Measurements from ENCODE around the gene COL18A1. TPM values are rescaled to one million over a fixed set of nuclear protein-coding genes. Genes with fewer than 3 reads are reported as not detected.
A peak's percentile ranks its signal among the peaks of the same experiment; 100 is the strongest.

Gene COL18A1
- total RNA-seq, 1 donor from 2014 or later: 51.6 TPM

DNA sequence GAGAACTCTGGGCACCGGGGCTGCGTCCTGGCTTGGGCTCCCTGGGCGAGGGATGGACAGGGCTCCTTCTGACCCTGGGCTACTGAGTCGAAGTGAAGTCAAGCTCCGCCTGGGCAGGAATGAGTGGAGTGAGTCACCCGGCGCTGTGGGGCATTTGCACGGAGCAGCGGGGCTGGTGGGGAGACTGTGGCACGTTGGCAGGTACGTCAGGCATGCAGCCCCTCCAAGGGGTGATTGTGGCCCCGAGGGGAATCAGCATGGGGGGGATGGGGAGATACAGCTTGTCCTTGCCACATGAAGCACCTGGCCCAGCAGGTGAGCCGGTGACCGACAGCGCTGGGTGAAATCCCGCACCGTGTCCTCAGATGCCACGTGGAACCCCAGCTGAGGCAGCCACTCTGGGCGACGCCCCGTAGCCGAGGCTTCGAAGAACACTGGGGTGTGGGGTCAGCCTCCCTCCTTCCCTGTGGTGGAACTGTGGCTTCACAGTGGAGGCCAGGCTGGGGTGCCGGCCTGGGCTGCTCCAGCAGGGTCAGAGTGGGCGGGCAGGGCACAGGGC is 62.3 kb downstream of the COL18A1 start:
- intact Hi-C loops (cut with DNase I): no loop called here
- DNase-seq (ENCODE audit: missing footprints): peak; percentile 60
- no peak for ATAC-seq

DNA sequence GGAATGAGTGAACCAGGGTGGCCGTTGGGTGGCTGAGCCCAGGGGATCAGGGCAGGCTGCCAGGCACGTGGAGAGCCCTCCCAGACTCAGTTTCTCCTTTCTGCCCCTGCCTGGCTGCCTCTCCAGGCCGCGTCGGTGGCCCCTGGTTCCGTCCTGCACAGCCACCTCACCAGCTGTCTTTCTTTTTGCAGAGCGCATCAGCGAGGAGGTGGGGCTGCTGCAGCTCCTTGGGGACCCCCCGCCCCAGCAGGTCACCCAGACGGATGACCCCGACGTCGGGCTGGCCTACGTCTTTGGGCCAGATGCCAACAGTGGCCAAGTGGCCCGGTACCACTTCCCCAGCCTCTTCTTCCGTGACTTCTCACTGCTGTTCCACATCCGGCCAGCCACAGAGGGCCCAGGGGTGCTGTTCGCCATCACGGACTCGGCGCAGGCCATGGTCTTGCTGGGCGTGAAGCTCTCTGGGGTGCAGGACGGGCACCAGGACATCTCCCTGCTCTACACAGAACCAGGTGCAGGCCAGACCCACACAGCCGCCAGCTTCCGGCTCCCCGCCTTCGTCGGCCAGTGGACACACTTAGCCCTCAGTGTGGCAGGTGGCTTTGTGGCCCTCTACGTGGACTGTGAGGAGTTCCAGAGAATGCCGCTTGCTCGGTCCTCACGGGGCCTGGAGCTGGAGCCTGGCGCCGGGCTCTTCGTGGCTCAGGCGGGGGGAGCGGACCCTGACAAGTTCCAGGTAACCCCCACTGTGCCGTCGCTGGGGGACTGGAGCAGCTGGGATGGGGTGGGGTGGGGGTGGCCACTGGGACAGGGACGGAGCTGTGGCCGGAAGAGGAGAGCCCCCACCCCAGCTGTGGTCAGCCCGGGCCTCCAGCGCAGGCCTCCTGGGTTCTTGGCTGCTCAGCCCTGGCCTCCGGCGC is 63.3 kb downstream of the COL18A1 start:
- intact Hi-C loops (cut with DNase I): no loop called here
- ATAC-seq (no peak), DNase-seq (ENCODE audit: missing footprints) (peak; percentile 67)

DNA sequence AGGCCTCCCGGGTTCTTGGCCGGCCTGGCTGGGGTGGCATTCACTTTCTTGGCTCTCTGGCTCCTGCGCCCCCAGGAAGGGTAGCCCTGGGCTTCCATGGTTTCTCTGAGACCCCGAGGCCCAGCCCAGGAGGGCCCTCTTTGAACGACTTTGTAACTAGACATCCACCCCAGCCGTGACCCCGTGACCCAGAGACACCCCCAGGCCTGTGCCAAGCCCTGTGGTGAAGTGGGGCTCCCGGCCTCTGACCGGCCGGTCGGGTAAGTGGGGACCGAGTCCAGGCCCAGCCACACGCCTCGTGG is 64.0 kb downstream of the COL18A1 start:
- peak; percentile 55 for DNase-seq (ENCODE audit: missing footprints)
- intact Hi-C loops (cut with DNase I): no loop called here
- no peak for ATAC-seq

DNA sequence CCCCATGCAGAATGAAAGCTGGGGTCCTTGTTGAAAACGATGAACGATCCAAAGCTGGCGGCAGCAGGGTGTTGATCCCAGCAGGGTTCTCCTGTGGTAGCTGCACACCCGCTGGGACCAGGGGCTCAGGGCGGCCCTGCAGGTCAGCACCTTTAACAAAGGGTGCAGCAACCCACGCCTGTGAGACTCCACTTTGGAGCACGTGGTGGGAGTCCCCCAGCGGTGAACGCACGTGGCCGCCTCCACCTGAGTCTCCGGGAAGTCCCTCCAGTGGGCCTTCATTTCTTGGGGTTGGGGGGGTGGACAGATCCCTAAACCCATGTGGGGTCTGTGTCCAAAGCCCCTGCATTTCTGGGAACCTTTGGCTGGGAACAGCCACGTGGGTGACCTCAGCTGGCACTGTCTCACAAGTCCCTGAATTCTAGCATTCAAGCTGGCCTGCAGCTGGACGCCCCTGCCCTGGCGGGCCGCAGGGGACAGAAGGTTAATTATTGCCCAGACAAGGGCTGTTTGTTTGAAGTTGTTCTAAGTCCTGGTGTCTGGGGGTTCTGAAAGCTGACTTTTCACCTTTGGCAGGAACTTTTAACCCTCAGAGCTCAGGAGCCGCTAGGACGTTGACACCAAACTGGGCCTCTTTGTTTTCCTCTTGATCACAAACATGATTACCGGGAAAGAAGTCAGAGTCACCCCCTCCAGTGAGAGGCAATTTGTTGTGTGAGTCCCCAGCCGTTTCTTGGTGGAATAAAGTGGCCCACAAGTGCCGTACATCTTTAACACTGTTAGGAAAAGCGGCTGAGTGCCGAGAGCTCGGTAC is 64.5 kb downstream of the COL18A1 start:
- ATAC-seq: no peak
- intact Hi-C loops (cut with DNase I): no loop called here
- DNase-seq (ENCODE audit: missing footprints): peak; percentile 53

DNA sequence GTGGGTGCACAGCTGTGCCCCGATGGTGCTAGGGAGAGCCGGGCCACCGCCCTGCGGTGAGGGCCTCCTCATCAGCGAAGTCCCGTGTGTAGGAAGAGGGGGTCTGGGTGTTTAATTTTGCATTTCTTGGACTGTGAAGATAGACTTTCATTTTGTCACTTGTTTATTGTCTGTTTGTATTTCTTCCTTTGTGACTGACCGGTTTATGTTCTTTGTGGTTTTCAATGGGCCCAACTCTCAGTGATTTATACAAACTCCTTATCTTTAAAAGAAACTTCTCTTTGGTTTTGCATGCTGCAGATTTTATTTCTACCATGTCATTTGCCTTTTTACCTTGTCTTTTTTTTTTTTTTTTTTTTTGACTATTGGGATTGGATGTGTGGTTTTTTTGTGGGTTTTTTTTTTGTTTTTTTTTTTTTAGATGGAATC is 65.1 kb downstream of the COL18A1 start:
- intact Hi-C loops (cut with DNase I): no loop called here
- DNase-seq (ENCODE audit: missing footprints) (peak; percentile 25), ATAC-seq (no peak)

DNA sequence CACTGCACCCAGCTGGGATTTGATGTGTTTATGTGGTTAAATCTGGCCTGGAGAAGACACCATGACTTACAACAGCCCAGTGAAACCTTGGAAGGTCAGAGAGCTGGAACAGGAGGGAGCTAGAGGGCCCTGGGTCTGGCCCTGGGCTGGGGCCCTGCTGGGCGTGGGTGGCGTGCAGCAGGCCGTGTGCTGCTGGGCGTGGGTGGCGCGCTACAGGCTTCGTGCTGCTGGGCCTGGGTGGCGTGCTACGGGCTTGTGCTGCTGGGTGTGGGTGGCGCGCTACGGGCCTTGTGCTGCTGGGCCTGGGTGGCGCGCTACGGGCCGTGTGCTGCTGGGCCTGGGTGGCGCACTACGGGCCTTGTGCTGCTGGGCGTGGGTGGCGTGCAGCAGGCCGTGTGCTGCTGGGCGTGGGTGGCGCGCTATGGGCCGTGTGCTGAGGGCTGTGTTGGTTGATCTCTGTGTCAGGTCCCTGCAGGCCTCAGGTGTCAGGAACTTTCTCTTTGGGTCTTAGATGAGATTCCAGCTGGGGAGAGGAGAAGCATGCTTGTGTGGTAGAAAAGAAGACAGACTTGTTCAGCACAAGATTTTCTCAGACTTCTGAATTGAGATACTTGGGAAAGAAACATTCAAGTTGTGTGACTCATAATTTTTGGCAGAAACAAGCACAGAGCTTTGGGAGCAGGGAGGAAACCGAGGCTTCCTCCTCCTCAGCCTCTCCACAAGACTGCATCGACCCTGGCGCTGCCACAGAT is 66.0 kb downstream of the COL18A1 start:
- peak; percentile 72 for DNase-seq (ENCODE audit: missing footprints)

DNA sequence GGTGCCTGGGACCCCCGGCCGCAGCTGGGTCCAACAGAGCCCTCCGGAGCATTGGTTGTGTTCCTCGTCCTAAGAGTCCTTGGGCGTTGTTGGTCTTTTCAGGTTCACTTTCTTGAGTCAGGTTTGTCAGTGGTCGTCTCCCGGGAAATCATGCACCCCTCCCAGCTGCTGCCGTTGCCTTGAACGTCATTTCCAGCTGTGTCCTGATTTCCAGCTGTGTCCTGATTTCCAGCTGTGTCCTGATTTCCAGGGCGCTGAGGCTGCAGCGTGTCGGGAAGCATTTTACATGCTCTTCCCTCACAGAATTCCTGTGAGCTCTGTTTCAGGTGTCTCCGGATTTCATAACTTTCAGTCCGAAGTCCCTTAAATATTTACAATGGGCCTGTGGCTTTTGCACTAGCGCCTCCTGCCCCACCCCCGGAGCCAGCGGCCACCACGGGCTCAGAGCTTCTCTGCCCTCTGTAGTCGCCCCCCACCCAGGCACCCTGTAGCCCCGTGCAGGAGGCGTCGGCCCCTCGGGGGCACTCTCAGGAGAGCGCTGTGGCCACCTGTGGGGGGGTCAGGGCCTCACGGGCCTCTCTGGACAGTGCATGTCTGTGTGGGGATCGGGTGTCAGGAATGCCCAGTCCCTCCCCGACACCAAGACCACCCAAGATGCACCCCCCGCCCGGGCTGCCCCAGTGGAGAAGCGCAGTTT is 66.7 kb downstream of the COL18A1 start:
- intact Hi-C loops (cut with DNase I): no loop called here
- DNase-seq (ENCODE audit: missing footprints) (peak; percentile 68), ATAC-seq (peak; percentile 67)

More for the DNA sequence above, 66.0 kb downstream of the COL18A1 start:
- intact Hi-C loops (cut with DNase I): no loop called here
- peak; percentile 79 for ATAC-seq

DNA sequence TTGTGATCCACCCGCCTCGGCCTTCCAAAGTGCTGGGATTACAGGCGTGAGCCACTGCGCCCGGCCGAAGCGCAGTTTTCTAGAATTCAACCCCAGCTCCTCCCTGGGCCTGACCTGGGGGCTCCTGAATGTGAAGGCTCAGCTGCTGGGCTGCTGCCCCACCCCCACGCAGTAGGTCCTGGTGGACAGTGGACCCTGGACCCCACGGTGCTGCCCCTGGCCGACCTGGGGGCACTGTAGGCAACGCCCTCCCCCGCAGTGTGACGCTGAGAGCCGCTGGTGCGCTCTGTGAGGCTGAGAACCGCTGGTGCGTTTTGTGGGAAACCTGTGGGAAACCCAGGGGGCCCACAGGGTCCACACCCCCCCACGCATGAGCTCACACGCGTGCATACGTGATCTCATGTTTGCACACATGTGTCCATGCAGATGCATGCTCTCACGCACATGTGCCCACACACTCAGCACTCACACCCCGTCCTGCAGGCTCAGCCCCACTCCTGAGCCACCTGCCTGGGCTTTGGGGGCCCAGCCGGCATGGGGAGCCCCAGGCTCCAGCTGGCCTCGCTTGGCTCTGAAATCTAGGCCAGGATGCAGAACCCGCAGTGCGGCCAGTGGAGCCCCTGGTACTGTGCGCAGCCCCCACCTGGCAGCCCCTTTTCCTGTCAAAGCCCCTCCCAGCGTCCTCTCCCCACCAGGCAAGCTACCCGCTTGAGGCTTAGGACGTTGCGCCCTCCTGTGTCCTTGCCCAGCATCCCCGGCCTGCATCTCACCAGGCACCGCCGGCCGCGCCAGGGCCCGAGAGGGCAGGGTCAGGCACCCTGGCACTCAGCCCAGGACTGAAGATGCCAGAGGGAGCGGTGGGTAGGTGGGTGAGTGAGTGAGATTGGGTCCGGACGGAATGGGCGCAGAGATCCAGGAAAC is 67.7 kb downstream of the COL18A1 start:
- DNase-seq (ENCODE audit: missing footprints) (peak; percentile 63), ATAC-seq (no peak)
- intact Hi-C loops (cut with DNase I): no loop called here

DNA sequence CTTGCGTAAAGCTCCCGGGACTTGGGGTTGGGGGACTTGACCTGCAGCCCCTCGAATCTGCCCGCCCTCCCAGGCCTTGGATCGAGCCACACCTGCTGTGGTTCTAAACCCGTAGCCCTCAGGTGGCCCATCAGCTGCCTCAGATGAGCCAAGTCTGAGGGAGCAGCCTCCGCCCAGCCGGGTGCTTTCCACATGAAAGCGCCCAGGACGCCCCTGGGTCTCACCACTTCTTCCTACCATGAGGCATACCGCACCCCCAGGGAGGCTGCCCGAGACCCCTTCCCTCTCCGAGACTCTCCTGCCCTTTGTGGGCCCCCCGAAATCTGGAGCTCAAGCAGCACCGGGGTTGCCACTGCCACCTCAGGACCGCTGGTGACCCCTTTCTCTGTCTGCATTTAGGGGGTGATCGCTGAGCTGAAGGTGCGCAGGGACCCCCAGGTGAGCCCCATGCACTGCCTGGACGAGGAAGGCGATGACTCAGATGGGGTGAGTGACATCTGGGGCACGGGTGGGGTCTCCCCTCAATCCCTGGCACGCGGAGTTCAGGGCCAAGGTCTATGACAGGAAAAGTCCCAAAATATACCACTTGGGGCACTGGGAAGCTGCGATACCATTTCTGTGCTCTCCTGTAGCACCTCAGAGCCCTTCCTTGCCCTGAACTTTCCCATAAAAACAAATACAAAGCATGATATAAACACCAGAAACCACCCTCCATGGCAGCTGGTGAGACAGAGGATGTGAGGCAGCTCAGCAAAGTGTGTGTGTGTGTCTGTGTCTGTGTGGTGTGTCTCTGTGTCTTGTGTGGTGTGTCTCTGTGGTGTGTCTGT is 68.7 kb downstream of the COL18A1 start:
- no peak for ATAC-seq
- intact Hi-C loops (cut with DNase I): no loop called here
- peak; percentile 53 for DNase-seq (ENCODE audit: missing footprints)

DNA sequence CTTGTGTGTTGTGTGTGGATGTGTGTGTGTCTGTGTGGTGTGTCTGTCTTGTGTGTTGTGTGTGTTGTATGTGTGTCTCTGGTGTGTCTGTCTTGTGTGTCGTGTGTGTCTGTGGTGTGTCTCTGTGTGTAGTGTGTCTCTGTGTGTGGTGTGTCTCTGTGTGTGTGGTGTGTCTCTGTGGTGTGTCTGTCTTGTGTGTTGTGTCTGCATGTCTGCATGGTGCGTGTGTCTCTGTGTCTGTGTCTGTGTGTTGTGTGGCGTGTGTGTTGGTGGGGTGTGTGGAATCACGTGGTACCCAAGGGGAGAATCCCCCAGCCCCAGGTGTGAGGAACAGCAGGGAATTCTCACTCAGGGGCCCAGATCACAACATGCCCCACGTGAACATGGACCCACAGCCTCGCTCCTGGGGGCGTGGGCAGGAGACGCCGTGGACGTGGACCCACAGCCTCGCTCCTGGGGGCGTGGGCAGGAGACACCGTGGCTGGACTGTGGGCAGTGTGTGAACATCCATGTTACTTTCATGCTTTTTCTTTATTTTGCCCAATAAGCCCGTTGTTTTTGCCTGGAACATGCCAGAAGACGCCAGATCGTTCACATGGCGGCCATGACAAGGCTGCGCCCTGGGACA is 69.5 kb downstream of the COL18A1 start:
- DNase-seq (ENCODE audit: missing footprints): peak; percentile 69
- intact Hi-C loops (cut with DNase I): no loop called here

DNA sequence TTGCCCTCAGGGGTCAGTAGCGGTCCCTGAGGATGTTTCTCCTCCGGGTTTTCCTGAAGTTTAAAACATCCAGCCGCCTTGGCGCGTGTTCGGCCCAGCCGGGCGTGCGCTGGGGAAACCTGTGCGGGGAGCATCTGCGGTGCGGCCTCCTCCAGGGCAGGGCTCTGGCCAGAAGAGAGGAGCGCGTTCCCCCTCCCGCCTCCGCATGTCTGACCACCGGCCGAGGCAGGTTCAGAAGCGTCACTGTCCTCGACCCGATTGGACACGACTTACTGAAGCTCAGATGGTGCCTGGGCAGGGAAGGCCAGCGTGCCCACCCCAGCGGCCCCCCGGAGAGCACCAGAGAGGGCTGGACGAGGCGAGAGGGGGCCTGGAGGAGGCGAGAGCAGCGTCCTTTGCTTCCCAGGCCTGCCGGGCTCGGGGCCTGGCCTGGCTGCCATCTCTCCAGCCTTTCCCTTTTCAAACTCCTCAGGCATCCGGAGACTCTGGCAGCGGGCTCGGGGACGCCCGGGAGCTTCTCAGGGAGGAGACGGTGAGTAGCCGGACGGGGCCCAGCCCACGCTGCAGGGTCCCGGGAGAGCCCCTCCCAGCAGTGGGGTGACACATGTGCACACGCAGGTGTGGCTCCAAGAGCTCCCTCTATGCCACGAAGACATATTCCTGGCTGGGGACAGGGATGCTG is 70.2 kb downstream of the COL18A1 start:
- intact Hi-C loops (cut with DNase I): loop anchor here (5.0 kb wide), 1 partner anchor 122 kb away; no protein-coding TSS in a partner anchor
- ATAC-seq (no peak), DNase-seq (ENCODE audit: missing footprints) (peak; percentile 48)

More for the DNA sequence above, 69.5 kb downstream of the COL18A1 start:
- no peak for ATAC-seq

DNA sequence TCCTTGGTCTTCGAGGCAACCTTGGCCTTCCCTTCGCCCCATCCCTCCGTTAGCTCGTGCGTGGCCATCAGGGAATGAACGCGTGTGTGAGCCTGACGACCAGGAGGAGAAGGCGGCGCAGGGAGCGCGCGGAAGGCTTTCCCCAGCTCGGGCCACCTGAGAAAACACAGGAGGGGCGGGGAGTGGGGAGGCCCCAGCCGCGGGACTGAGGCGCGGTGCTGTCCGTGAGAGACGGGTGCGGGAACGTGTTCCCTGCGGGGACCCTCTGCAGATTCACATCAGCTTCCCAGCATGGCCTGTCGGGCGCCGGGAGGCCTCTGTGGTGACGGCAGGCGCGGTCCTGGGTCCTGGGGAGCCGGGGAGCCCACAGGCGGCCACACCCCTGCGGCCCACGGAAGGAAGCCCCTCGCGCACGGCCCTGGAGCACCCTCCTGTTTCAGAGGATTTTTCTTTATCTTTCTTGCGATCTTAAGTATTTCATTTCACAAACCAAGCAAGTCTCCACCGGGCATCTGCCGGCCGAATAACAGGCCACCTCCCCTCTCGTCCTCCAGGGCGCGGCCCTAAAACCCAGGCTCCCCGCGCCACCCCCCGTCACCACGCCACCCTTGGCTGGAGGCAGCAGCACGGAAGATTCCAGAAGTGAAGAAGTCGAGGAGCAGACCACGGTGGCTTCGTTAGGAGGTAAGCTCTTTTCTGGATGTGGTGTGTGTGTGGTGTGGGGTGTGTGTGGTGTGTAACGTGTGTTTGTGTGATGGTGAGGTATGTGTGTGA is 71.0 kb downstream of the COL18A1 start:
- DNase-seq (ENCODE audit: missing footprints) (peak; percentile 67), ATAC-seq (no peak)
- intact Hi-C loops (cut with DNase I): loop anchor here (5.0 kb wide), 1 partner anchor 121 kb away; no protein-coding TSS in a partner anchor

DNA sequence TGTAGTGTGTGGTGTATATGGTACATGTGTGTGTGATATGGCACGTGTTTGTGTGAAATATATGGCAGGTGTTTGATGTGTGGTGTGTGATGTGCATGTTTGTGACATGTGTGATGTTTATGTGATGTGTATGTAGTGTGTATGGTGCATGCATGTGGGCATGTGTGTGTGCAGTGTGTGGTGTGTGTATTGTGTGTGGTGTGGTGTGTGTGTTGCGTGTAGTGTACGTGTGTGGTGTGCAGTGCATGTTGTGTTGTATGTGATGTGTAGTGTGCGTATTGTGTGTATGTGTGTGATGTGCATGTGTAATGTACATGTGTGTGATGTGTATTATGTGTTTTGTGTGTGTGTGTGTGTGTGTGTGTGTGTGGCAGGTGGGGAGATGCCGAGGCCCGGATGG is 71.6 kb downstream of the COL18A1 start:
- DNase-seq (ENCODE audit: missing footprints): peak; percentile 2
- intact Hi-C loops (cut with DNase I): loop anchor here (5.0 kb wide), 1 partner anchor 121 kb away; no protein-coding TSS in a partner anchor
- no peak for ATAC-seq

All from Right ventricle myocardium inferior (tissue), 1 donor.